Ishikawa (cell line): Measurements from ENCODE around the gene DOK6.

ENCODE experiments used
- CEBPB ChIP-seq: IDR thresholded peaks from 2 replicates; pipeline ENCODE4 v1.6.1; 2012
- CREB1 ChIP-seq: IDR thresholded peaks from 2 replicates; pipeline ENCODE4 v1.6.1; 2012; ENCODE audit warnings: low read depth
- EGR1 ChIP-seq: IDR thresholded peaks from 2 replicates; pipeline ENCODE4 v1.6.1; 2012
- EP300 ChIP-seq: IDR thresholded peaks from 2 replicates; pipeline ENCODE4 v1.6.1; 2012; ENCODE audit warnings: borderline replicate concordance
- FOXM1 ChIP-seq: IDR thresholded peaks from 2 replicates; pipeline ENCODE4 v1.6.1; 2012; ENCODE audit warnings: low read depth, borderline replicate concordance
- RAD21 ChIP-seq: IDR thresholded peaks from 2 replicates; pipeline ENCODE4 v1.6.1; 2012; ENCODE audit warnings: low read depth
- TAF1 ChIP-seq: IDR thresholded peaks from 2 replicates; pipeline ENCODE4 v1.6.1; 2012; ENCODE audit warnings: low read depth, mild to moderate bottlenecking
- TCF12 ChIP-seq: IDR thresholded peaks from 2 replicates; pipeline ENCODE4 v1.6.1; 2012; ENCODE audit warnings: low read depth
- TEAD4 ChIP-seq: IDR thresholded peaks from 2 replicates; pipeline ENCODE4 v1.6.1; 2012
- YY1 ChIP-seq: IDR thresholded peaks from 2 replicates; pipeline ENCODE4 v1.6.1; 2012; ENCODE audit warnings: low read depth
- ZBTB7A ChIP-seq: IDR thresholded peaks from 2 replicates; pipeline ENCODE4 v1.6.1; 2012; ENCODE audit warnings: low read depth
- TF ChIP-seq, protein P1 (sequence below): IDR thresholded peaks from 2 replicates; pipeline ENCODE4 v1.6.1; 2012
- TF ChIP-seq, protein P2 (sequence below): IDR thresholded peaks from 2 replicates; pipeline ENCODE4 v1.6.1; 2012; ENCODE audit warnings: low read depth, mild to moderate bottlenecking
- TF ChIP-seq, protein P3 (sequence below): IDR thresholded peaks from 2 replicates; pipeline ENCODE4 v1.6.1; 2012

DNA sequence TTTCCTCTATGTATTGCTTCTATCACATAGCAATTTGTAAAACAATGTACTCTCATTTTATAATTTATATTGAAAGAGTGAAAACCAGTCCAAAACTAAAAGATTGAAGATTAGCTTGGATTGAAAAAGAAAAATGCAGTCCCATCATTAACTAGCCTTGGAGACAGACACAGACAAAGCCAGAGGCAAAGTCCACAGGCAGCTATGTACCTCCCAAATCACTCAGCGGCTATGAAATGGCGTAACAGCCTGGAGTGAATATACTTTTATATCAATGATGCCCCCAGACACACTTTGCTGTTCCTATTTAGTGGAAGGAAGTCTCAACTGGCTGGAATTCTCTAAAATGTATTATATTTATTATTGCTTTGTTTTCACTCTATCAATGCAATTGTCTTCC is 33.6 kb upstream of the DOK6 start:
- TF ChIP-seq YY1 (no peak), CEBPB (no peak), ZBTB7A (no peak), EP300 (no peak), TAF1 (no peak), TCF12 (no peak), TEAD4 (no peak), RAD21 (no peak), EGR1 (no peak), CREB1 (no peak), FOXM1 (no peak)
- TF ChIP-seq, protein P1, sequence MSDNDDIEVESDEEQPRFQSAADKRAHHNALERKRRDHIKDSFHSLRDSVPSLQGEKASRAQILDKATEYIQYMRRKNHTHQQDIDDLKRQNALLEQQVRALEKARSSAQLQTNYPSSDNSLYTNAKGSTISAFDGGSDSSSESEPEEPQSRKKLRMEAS, result no peak
- TF ChIP-seq, protein P2, sequence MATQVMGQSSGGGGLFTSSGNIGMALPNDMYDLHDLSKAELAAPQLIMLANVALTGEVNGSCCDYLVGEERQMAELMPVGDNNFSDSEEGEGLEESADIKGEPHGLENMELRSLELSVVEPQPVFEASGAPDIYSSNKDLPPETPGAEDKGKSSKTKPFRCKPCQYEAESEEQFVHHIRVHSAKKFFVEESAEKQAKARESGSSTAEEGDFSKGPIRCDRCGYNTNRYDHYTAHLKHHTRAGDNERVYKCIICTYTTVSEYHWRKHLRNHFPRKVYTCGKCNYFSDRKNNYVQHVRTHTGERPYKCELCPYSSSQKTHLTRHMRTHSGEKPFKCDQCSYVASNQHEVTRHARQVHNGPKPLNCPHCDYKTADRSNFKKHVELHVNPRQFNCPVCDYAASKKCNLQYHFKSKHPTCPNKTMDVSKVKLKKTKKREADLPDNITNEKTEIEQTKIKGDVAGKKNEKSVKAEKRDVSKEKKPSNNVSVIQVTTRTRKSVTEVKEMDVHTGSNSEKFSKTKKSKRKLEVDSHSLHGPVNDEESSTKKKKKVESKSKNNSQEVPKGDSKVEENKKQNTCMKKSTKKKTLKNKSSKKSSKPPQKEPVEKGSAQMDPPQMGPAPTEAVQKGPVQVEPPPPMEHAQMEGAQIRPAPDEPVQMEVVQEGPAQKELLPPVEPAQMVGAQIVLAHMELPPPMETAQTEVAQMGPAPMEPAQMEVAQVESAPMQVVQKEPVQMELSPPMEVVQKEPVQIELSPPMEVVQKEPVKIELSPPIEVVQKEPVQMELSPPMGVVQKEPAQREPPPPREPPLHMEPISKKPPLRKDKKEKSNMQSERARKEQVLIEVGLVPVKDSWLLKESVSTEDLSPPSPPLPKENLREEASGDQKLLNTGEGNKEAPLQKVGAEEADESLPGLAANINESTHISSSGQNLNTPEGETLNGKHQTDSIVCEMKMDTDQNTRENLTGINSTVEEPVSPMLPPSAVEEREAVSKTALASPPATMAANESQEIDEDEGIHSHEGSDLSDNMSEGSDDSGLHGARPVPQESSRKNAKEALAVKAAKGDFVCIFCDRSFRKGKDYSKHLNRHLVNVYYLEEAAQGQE, result no peak
- TF ChIP-seq, protein P3, sequence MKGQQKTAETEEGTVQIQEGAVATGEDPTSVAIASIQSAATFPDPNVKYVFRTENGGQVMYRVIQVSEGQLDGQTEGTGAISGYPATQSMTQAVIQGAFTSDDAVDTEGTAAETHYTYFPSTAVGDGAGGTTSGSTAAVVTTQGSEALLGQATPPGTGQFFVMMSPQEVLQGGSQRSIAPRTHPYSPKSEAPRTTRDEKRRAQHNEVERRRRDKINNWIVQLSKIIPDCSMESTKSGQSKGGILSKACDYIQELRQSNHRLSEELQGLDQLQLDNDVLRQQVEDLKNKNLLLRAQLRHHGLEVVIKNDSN, result no peak
